T-helper 22 cell (primary cell): ENCODE results near the gene LPCAT1.

Experiments used
- DNase-seq: peaks from one replicate; pipeline ENCODE4 v3.0.0-alpha.2; 2020; ENCODE audit warnings: low read depth

The LPCAT1 gene

GRCh38 chr5:1554410-1554967, 30.7 kb upstream of the LPCAT1 start:
- no peak for DNase-seq

- DNase-seq, result no peak
Measured at GRCh38 chr5:1553539-1554409, 30.0 kb upstream of the LPCAT1 start.

- DNase-seq, result no peak
Measured at GRCh38 chr5:1552521-1553255, 28.9 kb upstream of the LPCAT1 start.

- DNase-seq, result no peak
Measured at GRCh38 chr5:1551426-1552301, 27.9 kb upstream of the LPCAT1 start.

GRCh38 chr5:1550287-1551076, 26.7 kb upstream of the LPCAT1 start:
- no peak for DNase-seq

- DNase-seq, result no peak
Measured at GRCh38 chr5:1549475-1550030, 25.8 kb upstream of the LPCAT1 start.

- no peak for DNase-seq
Measured at GRCh38 chr5:1548702-1549474, 25.1 kb upstream of the LPCAT1 start.

- no peak for DNase-seq
Measured at GRCh38 chr5:1547655-1548054, 23.9 kb upstream of the LPCAT1 start.

GRCh38 chr5:1547236-1547635, 23.5 kb upstream of the LPCAT1 start:
- DNase-seq, result no peak

- DNase-seq, result no peak
Measured at GRCh38 chr5:1546556-1546955, 22.8 kb upstream of the LPCAT1 start.

GRCh38 chr5:1545805-1546355, 22.1 kb upstream of the LPCAT1 start:
- DNase-seq, result no peak

GRCh38 chr5:1545126-1545804, 21.5 kb upstream of the LPCAT1 start:
- DNase-seq, result no peak

GRCh38 chr5:1544294-1544961, 20.7 kb upstream of the LPCAT1 start:
- DNase-seq, result no peak

GRCh38 chr5:1543398-1544293, 19.9 kb upstream of the LPCAT1 start:
- DNase-seq, result no peak

GRCh38 chr5:1542781-1543180, 19.0 kb upstream of the LPCAT1 start:
- DNase-seq, result no peak

- DNase-seq, result no peak
Measured at GRCh38 chr5:1541702-1542400, 18.1 kb upstream of the LPCAT1 start.
